Smooth muscle cell (in vitro differentiated cells): Measurements from ENCODE around the gene PRRC1. TPM values are rescaled to one million over a fixed set of nuclear protein-coding genes. Genes with fewer than 3 reads are reported as not detected.

Source experiments
- DNase-seq: peaks from one replicate; lab custom pipeline; 2025; ENCODE audit not compliant: unreplicated experiment; lab: John Stamatoyannopoulos, UW
- H2AFZ ChIP-seq: fragments of 200-600 bp; sonication (generic); 2 replicates; pipeline ENCODE4 v1.6.0; 2016; ENCODE audit warnings: antibody characterized with exemption, low read depth, mild to moderate bottlenecking
- H3F3A ChIP-seq: fragments of 200-600 bp; sonication (generic); 2 replicates; pipeline ENCODE4 v1.6.0; 2017; ENCODE audit warnings: antibody characterized with exemption, low read depth
- H3K27ac ChIP-seq: fragments of 200-600 bp; sonication (generic); 2 replicates; pipeline ENCODE4 v1.5.1; 2016; ENCODE audit warnings: low read depth, mild to moderate bottlenecking
- H3K27me3 ChIP-seq: fragments of 200-600 bp; sonication (generic); 2 replicates; pipeline ENCODE4 v1.6.1; 2016; ENCODE audit warnings: low read depth, mild to moderate bottlenecking
- H3K36me3 ChIP-seq: fragments of 200-600 bp; sonication (generic); 2 replicates; pipeline ENCODE4 v1.5.1; 2016; ENCODE audit warnings: low read depth
- H3K4me1 ChIP-seq: fragments of 200-600 bp; sonication (generic); 2 replicates; pipeline ENCODE4 v1.5.1; 2016; ENCODE audit warnings: low read depth
- H3K4me2 ChIP-seq: fragments of 200-600 bp; sonication (generic); 2 replicates; pipeline ENCODE4 v1.6.0; 2016; ENCODE audit warnings: mild to moderate bottlenecking
- H3K4me3 ChIP-seq: fragments of 200-600 bp; sonication (generic); 2 replicates; pipeline ENCODE4 v1.5.1; 2016; ENCODE audit warnings: mild to moderate bottlenecking
- H3K79me2 ChIP-seq: fragments of 200-600 bp; sonication (generic); 2 replicates; pipeline ENCODE4 v1.6.0; 2016; ENCODE audit warnings: low read depth, mild to moderate bottlenecking
- H3K9ac ChIP-seq: fragments of 200-600 bp; sonication (generic); 2 replicates; pipeline ENCODE4 v1.6.0; 2016; ENCODE audit warnings: low read depth
- H3K9me3 ChIP-seq: fragments of 200-600 bp; sonication (generic); replicated peaks from 2 replicates; pipeline ENCODE4 v1.5.1; 2016; ENCODE audit warnings: low read depth
- H4K20me1 ChIP-seq: fragments of 200-600 bp; sonication (generic); 2 replicates; pipeline ENCODE4 v1.6.0; 2016; ENCODE audit warnings: low read depth
- CTCF ChIP-seq: fragments of 200-600 bp; sonication (generic); IDR thresholded peaks from 2 replicates; pipeline ENCODE4 v1.5.1; 2017; ENCODE audit warnings: borderline replicate concordance, mild to moderate bottlenecking, antibody characterized with exemption; ENCODE audit not compliant: insufficient read depth, poor library complexity, severe bottlenecking
- WGBS: methylation state at CpG from one replicate; pipeline ENCODE4 v1.1.7; 2016; ENCODE audit warnings: low lambda C conversion rate; 5-methylcytosine and 5-hydroxymethylcytosine counted together
- polyA plus RNA-seq: library from polyadenylated mRNA; unstranded; fragments of >200 nt; fragmentation: Nextera tagmentation; extraction: Ambion mirVana; gene quantifications from 2 replicates; pipeline ENCODE4 v1.2.1, GENCODE V29; 2016
- total RNA-seq: library from RNA; depleted of rRNA; stranded (reverse); fragments of >200 nt; gene quantifications from 2 replicates; pipeline ENCODE4 v1.2.3, GENCODE V29; 2014

The PRRC1 gene
- total RNA-seq (159 and 174 TPM in 2 replicates), polyA plus RNA-seq (74.4 and 80.5 TPM in 2 replicates)

- DNase-seq: peak; percentile 38
- Histone ChIP-seq H3K27ac (peak within 1 kb of the TSS; percentile 93), H3K4me3 (peak within 1 kb of the TSS; percentile 99), H3K36me3 (no peaks in the 10 kb centered on the region), H3K27me3 (no peaks in the 10 kb centered on the region), H3K9ac (peak within 1 kb of the TSS; percentile 99), H2AFZ (peak within 1 kb of the TSS; percentile 100), H3K79me2 (peaks cover 51% of the 10 kb centered on the region), H3K4me2 (peak within 1 kb of the TSS; percentile 89), H4K20me1 (peaks cover 47% of the 10 kb centered on the region), H3F3A (no peaks in the 10 kb centered on the region), H3K9me3 (no peaks in the 10 kb centered on the region), H3K4me1 (peaks cover 29% of the 10 kb centered on the region)
- 2% methylated on average over 77 of the region's 80 CpGs for whole genome bisulfite sequencing
- TF ChIP-seq CTCF: no peak
These were observed at the start of gene PRRC1 for GRCh38 chr5:127517480-127518318. TSS of gene PRRC1 (plus strand) at chr5:127517640. CDS start at chr5:127523480, 5,840 bp downstream.

- H2AFZ ChIP-seq: no peak overlapping the region
- H3K9ac ChIP-seq: no peak overlapping the region
- no peaks in the 10 kb centered on the region for H3K27me3 ChIP-seq
- H3F3A ChIP-seq: no peaks in the 10 kb centered on the region
- no peak for DNase-seq
- no peaks in the 10 kb centered on the region for H3K9me3 ChIP-seq
- H3K36me3 ChIP-seq: no peaks in the 10 kb centered on the region
- no peaks in the 10 kb centered on the region for H3K4me1 ChIP-seq
- no peaks in the 10 kb centered on the region for H4K20me1 ChIP-seq
- H3K79me2 ChIP-seq: no peaks in the 10 kb centered on the region
- no peak overlapping the region for H3K4me2 ChIP-seq
- H3K4me3 ChIP-seq: no peak overlapping the region
- TF ChIP-seq CTCF: no peak
- 98% methylated on average over 2 of the region's 2 CpGs for WGBS
- no peak overlapping the region for H3K27ac ChIP-seq
These were observed 46.2 kb upstream of the PRRC1 start for GRCh38 chr5:127471211-127471610.

GRCh38 chr5:127472700-127473099 is 44.7 kb upstream of the PRRC1 start:
- H3K9ac ChIP-seq: no peak overlapping the region
- no peak overlapping the region for H2AFZ ChIP-seq
- 92% methylated on average over 3 of the region's 3 CpGs for whole genome bisulfite sequencing

More at GRCh38 chr5:127472700-127473099, 44.7 kb upstream of the PRRC1 start:
- H3K79me2 ChIP-seq: no peaks in the 10 kb centered on the region
- TF ChIP-seq CTCF: no peak
- no peak for DNase-seq
- H3K27me3 ChIP-seq: no peaks in the 10 kb centered on the region
- no peaks in the 10 kb centered on the region for H4K20me1 ChIP-seq
- no peak overlapping the region for H3K4me3 ChIP-seq
- H3K9me3 ChIP-seq: no peaks in the 10 kb centered on the region
- H3K4me1 ChIP-seq: no peaks in the 10 kb centered on the region
- no peaks in the 10 kb centered on the region for H3F3A ChIP-seq
- H3K4me2 ChIP-seq: no peak overlapping the region
- H3K27ac ChIP-seq: no peak overlapping the region
- no peaks in the 10 kb centered on the region for H3K36me3 ChIP-seq
